Caco-2 (cell line): ENCODE measurements around the gene PARD3B. TPM values are rescaled to one million over a fixed set of nuclear protein-coding genes. Genes with fewer than 3 reads are reported as not detected.
A peak's percentile ranks its signal among the peaks of the same experiment; 100 is the strongest.

ENCODE experiments used
- BruUV-seq: library from RNA; stranded (reverse); fragments of 400-500 nt; replicated peaks from 2 replicates; lab custom pipeline; 2021; lab: Mats Ljungman, UMichigan
- CTCF ChIA-PET: fragments of 300-600 bp; sonication (Branson Sonifier 250); formaldehyde crosslinking; loops from one replicate; lab custom pipeline; 2022; ENCODE audit warnings: antibody characterized with exemption; lab: Charles Lee
- POLR2A ChIA-PET: fragments of 300-600 bp; sonication (Branson Sonifier 250); formaldehyde crosslinking; loops from one replicate; lab custom pipeline; 2022; ENCODE audit warnings: antibody characterized with exemption; lab: Charles Lee
- DNase-seq, 2 experiments: peaks; one replicate each; pipeline versions ENCODE4 v3.0.0 to v3.0.0-alpha.2; 2020 to 2022
- H3K27me3 ChIP-seq: replicated peaks from 2 replicates; pipeline ENCODE4 v1.6.0; 2011; ENCODE audit warnings: low read length; ENCODE audit not compliant: control insufficient read depth, insufficient read depth
- H3K36me3 ChIP-seq: 2 replicates; pipeline ENCODE4 v1.5.1; 2011; ENCODE audit warnings: low read length; ENCODE audit not compliant: control insufficient read depth, insufficient read depth
- H3K4me1 ChIP-seq: fragments of 250-450 bp; sonication (Bioruptor Pico); 2 replicates; pipeline ENCODE4 v1.5.1; 2020; ENCODE audit warnings: mild to moderate bottlenecking
- H3K4me3 ChIP-seq: 2 replicates; pipeline ENCODE4 v1.5.1; 2011; ENCODE audit warnings: low read depth, mild to moderate bottlenecking, control low read depth, low read length
- H3K9me3 ChIP-seq: fragments of 250-450 bp; sonication (Bioruptor Pico); 2 replicates; pipeline ENCODE4 v1.5.1; 2020; ENCODE audit warnings: mild to moderate bottlenecking, moderate library complexity
- H3K27ac Mint-ChIP-seq: one replicate; pipeline ENCODE4 v1.8.0; 2022; ENCODE audit warnings: mixed read lengths; ENCODE audit not compliant: unreplicated experiment
- H3K27me3 Mint-ChIP-seq: one replicate; pipeline ENCODE4 v1.8.0; 2022; ENCODE audit warnings: mixed read lengths; ENCODE audit not compliant: insufficient read depth, unreplicated experiment
- H3K36me3 Mint-ChIP-seq: one replicate; pipeline ENCODE4 v1.8.0; 2022; ENCODE audit warnings: mild to moderate bottlenecking, mixed read lengths; ENCODE audit not compliant: insufficient read depth, unreplicated experiment
- H3K4me1 Mint-ChIP-seq: one replicate; pipeline ENCODE4 v1.8.0; 2022; ENCODE audit warnings: low read depth, mixed read lengths; ENCODE audit not compliant: unreplicated experiment
- H3K4me3 Mint-ChIP-seq: one replicate; pipeline ENCODE4 v1.8.0; 2022; ENCODE audit warnings: mild to moderate bottlenecking, moderate library complexity, mixed read lengths; ENCODE audit not compliant: unreplicated experiment
- H3K9me3 Mint-ChIP-seq: one replicate; pipeline ENCODE4 v1.8.0; 2022; ENCODE audit warnings: mixed read lengths; ENCODE audit not compliant: unreplicated experiment
- CTCF ChIP-seq, 2 experiments: fragments of 200-600 bp in 1 of 2; IDR thresholded peaks; 1 replicate in 1 of 2; 2 replicates in 1 of 2; pipeline versions ENCODE4 v1.5.1 to v1.8.0; 2011 to 2022; ENCODE audit warnings: antibody characterized with exemption in 1 of 2, control low read depth in 1 of 2, inconsistent platforms in 1 of 2, low read depth in 1 of 2, low read length in 1 of 2, mild to moderate bottlenecking in 1 of 2, moderate library complexity in 1 of 2; ENCODE audit not compliant: insufficient read depth in 1 of 2, severe bottlenecking in 1 of 2, unreplicated experiment in 1 of 2
- intact Hi-C: fragments of 100-400 bp; cut with micrococcal nuclease; formaldehyde crosslinking; loops from one replicate; pipeline ENCODE4 v1.10.0; 2022; ENCODE audit not compliant: unreplicated experiment
- total RNA-seq: library from RNA; stranded (reverse); gene quantifications from 2 replicates; pipeline ENCODE4 v1.2.3, GENCODE V29; 2022

Gene PARD3B
- total RNA-seq, 1 experiment from 2014 or later = 68.9 TPM

GRCh38 chr2:204971206-204971907 lies 426.1 kb downstream of the PARD3B start:
- H3K36me3 Mint-ChIP-seq = peaks cover 25% of the 10 kb centered on the region
- no peak overlapping the region for H3K27ac Mint-ChIP-seq
- BruUV-seq = no TSS peak
- no peak overlapping the region for H3K4me3 Mint-ChIP-seq
- POLR2A ChIA-PET = interaction anchor here (0.6 kb wide), 1 partner anchor 399 kb away, joined by 3 read pairs; no protein-coding TSS in a partner anchor
- no peak for TF ChIP-seq CTCF (IDR thresholded peaks at IDR 0.05; ENCODE audit: insufficient read depth in 1 of 2, low read depth in 1 of 2, low read length in 1 of 2, severe bottlenecking in 1 of 2, unreplicated experiment in 1 of 2)
- Histone ChIP-seq H3K4me1 (peaks cover 24% of the 10 kb centered on the region), H3K36me3 (no peaks in the 10 kb centered on the region; the same call in 1 of the 2 replicates), H3K4me3 (no peak overlapping the region), H3K9me3 (no peaks in the 10 kb centered on the region), H3K27me3 (no peaks in the 10 kb centered on the region)
- H3K4me1 Mint-ChIP-seq = peaks cover 18% of the 10 kb centered on the region
- H3K9me3 Mint-ChIP-seq = no peaks in the 10 kb centered on the region
- CTCF ChIA-PET = no interaction called here
- intact Hi-C loops = no loop called here
- no peaks in the 10 kb centered on the region for H3K27me3 Mint-ChIP-seq
- DNase-seq = no peak

- intact Hi-C loops = loop anchor here (2.0 kb wide), 1 partner anchor 25 kb away; no protein-coding TSS in a partner anchor
- Histone ChIP-seq H3K27me3 (no peaks in the 10 kb centered on the region), H3K9me3 (no peaks in the 10 kb centered on the region), H3K36me3 (no peaks in the 10 kb centered on the region; the same call in 1 of the 2 replicates), H3K4me3 (no peak overlapping the region), H3K4me1 (peaks cover 27% of the 10 kb centered on the region)
- TF ChIP-seq CTCF (IDR thresholded peaks at IDR 0.05; ENCODE audit: insufficient read depth in 1 of 2, low read depth in 1 of 2, low read length in 1 of 2, severe bottlenecking in 1 of 2, unreplicated experiment in 1 of 2) = no peak
- Mint-ChIP-seq H3K27ac (no peak overlapping the region), H3K9me3 (no peaks in the 10 kb centered on the region), H3K36me3 (peaks cover 17% of the 10 kb centered on the region), H3K4me1 (peaks cover 18% of the 10 kb centered on the region), H3K27me3 (no peaks in the 10 kb centered on the region), H3K4me3 (no peak overlapping the region)
- BruUV-seq = no TSS peak
- ChIA-PET POLR2A (no interaction called here), CTCF (no interaction called here)
- DNase-seq = no peak
Measured at GRCh38 chr2:204972161-204972560, 426.9 kb downstream of the PARD3B start.

GRCh38 chr2:204972606-204973336 lies 427.5 kb downstream of the PARD3B start:
- Histone ChIP-seq H3K9me3 (no peaks in the 10 kb centered on the region), H3K27me3 (no peaks in the 10 kb centered on the region), H3K36me3 (no peaks in the 10 kb centered on the region), H3K4me1 (peaks cover 27% of the 10 kb centered on the region), H3K4me3 (no peak overlapping the region)
- ChIA-PET CTCF (no interaction called here), POLR2A (no interaction called here)
- Mint-ChIP-seq H3K27ac (peak overlapping the region; percentile 74), H3K4me1 (peaks cover 18% of the 10 kb centered on the region), H3K27me3 (no peaks in the 10 kb centered on the region), H3K4me3 (no peak overlapping the region), H3K9me3 (no peaks in the 10 kb centered on the region), H3K36me3 (peaks cover 13% of the 10 kb centered on the region)
- no peak for TF ChIP-seq CTCF (IDR thresholded peaks at IDR 0.05; ENCODE audit: insufficient read depth in 1 of 2, low read depth in 1 of 2, low read length in 1 of 2, severe bottlenecking in 1 of 2, unreplicated experiment in 1 of 2)
- DNase-seq = peak in 1 of 2 experiments; percentile 12
- intact Hi-C loops = loop anchor here (2.0 kb wide), 1 partner anchor 26 kb away; no protein-coding TSS in a partner anchor
- no TSS peak for BruUV-seq
